Stimulated activated naive CD8-positive, alpha-beta T cell treated with anti-CD3 and anti-CD28 coated beads, Interleukin-15, Interleukin-2, amounts not matched to agents 100 ng/mL and 50 ng/mL, for 24 hours (primary cell): ENCODE measurements around the gene CDHR3.
"Not testable (repeated sequence)": the region's sequence is repeated elsewhere in the genome, so short reads cannot be mapped to it uniquely, and the experiment has no call there.

ENCODE experiments used
- H3K27ac Mint-ChIP-seq: one replicate; pipeline ENCODE4 v1.8.0; 2021; ENCODE audit warnings: mild to moderate bottlenecking, mixed read lengths
- H3K27me3 Mint-ChIP-seq: one replicate; pipeline ENCODE4 v1.8.0; 2021; ENCODE audit warnings: mixed read lengths
- H3K36me3 Mint-ChIP-seq: one replicate; pipeline ENCODE4 v1.8.0; 2021; ENCODE audit warnings: low read depth, mixed read lengths
- H3K4me1 Mint-ChIP-seq: one replicate; pipeline ENCODE4 v1.8.0; 2021; ENCODE audit warnings: low read depth, mixed read lengths
- H3K4me3 Mint-ChIP-seq: one replicate; pipeline ENCODE4 v1.8.0; 2021; ENCODE audit warnings: mild to moderate bottlenecking, mixed read lengths
- H3K9me3 Mint-ChIP-seq: one replicate; pipeline ENCODE4 v1.8.0; 2021; ENCODE audit warnings: mixed read lengths

The CDHR3 gene

DNA sequence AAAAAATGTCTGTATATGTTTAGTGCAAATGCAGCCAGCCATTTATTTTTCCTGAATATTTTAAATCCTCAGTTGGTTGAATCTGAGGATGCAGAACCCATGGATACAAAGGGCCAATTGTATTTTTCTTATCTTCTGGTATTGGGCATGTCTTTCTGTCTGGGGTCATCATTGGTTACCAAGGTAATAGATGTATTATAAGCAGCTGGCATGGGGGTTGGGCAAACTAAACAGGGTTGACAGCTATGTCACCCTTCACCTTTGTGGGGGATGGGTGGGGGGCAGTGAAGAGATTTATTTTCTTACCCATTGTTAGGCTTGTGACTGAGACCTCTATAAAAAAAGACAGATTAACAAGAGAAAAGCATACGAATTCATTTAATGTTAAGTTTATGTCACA lies 38.8 kb downstream of the CDHR3 start:
- H3K9me3 Mint-ChIP-seq: peaks cover 9% of the 10 kb centered on the region
- H3K4me3 Mint-ChIP-seq: no peak overlapping the region
- H3K36me3 Mint-ChIP-seq: peaks cover 4% of the 10 kb centered on the region
- H3K4me1 Mint-ChIP-seq: no peaks in the 10 kb centered on the region
- no peaks in the 10 kb centered on the region for H3K27me3 Mint-ChIP-seq
- H3K27ac Mint-ChIP-seq: no peak overlapping the region

DNA sequence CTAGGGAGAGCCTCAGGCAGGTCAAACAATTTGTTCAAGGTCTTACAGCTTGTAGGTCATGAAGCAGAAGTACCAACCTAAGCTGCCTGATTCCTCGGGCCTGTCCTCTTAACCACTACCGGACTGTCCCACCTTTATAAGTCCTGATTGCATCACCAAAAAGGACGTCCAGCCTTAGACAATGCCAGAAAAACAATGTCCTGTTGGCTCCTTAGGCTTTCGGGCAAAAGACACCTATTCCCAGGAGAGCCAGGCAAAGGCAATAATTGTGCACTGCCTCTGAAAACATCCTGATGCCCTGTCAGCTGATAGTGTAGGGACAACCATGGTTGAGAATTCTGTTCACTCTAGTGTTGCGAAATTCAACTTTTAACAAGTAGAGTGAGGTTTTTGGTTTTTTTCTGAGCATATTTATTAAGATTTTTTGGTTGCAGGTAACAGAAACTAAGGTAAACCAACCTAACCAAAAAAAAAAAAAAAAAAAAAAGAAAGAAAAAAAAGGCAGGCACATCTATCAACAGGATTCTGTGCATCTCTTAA lies 40.5 kb downstream of the CDHR3 start:
- H3K4me1 Mint-ChIP-seq: no peaks in the 10 kb centered on the region
- H3K9me3 Mint-ChIP-seq: peaks cover 23% of the 10 kb centered on the region
- peaks cover 12% of the 10 kb centered on the region for H3K36me3 Mint-ChIP-seq
- H3K4me3 Mint-ChIP-seq: no peak overlapping the region
- no peak overlapping the region for H3K27ac Mint-ChIP-seq
- no peaks in the 10 kb centered on the region for H3K27me3 Mint-ChIP-seq

DNA sequence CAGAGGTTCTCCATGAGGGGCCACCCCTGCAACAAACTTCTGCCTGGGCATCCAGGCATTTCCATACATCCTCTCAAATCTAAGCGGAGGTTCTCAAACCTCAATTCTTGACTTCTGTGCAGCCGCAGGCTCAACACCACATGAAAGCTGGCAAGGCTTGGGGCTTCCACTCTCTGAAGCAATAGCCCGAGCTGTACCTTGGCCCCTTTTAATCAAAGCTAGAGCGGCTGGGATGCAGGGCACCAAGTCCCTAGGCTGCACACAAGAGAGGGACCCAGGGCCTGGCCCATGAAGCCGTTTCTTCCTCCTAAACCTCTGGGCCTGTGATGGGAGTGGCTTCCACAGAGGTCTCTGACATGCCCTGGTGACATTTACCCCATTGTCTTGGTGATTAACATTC lies 43.8 kb downstream of the CDHR3 start:
- H3K27ac Mint-ChIP-seq: no peak overlapping the region
- no peak overlapping the region for H3K4me3 Mint-ChIP-seq
- no peaks in the 10 kb centered on the region for H3K27me3 Mint-ChIP-seq
- peaks cover 25% of the 10 kb centered on the region for H3K9me3 Mint-ChIP-seq
- H3K36me3 Mint-ChIP-seq: peaks cover 12% of the 10 kb centered on the region
- peaks cover 10% of the 10 kb centered on the region for H3K4me1 Mint-ChIP-seq

DNA sequence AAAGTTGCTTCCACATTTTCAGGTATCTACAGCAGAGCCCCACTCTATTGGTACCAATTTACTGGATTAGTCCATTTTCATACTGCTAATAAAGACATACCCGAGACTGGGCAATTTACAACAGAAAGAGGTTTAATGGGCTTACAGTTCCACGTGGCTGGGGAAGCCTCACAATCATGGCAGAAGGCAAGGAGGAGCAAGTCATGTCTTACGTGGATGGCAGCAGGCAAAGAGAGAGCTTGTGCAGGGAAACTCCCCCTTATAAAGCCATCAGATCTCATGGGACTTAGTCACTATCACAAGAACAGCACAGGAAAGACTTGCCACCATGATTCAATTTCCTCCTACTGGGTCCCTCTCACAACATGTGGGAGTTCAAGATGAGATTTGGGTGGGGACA lies 44.7 kb downstream of the CDHR3 start:
- Mint-ChIP-seq H3K36me3 (peaks cover 12% of the 10 kb centered on the region), H3K4me1 (peaks cover 16% of the 10 kb centered on the region), H3K9me3 (peaks cover 25% of the 10 kb centered on the region)
- not testable (repeated sequence) for H3K27me3 Mint-ChIP-seq, H3K4me3 Mint-ChIP-seq, H3K27ac Mint-ChIP-seq

DNA sequence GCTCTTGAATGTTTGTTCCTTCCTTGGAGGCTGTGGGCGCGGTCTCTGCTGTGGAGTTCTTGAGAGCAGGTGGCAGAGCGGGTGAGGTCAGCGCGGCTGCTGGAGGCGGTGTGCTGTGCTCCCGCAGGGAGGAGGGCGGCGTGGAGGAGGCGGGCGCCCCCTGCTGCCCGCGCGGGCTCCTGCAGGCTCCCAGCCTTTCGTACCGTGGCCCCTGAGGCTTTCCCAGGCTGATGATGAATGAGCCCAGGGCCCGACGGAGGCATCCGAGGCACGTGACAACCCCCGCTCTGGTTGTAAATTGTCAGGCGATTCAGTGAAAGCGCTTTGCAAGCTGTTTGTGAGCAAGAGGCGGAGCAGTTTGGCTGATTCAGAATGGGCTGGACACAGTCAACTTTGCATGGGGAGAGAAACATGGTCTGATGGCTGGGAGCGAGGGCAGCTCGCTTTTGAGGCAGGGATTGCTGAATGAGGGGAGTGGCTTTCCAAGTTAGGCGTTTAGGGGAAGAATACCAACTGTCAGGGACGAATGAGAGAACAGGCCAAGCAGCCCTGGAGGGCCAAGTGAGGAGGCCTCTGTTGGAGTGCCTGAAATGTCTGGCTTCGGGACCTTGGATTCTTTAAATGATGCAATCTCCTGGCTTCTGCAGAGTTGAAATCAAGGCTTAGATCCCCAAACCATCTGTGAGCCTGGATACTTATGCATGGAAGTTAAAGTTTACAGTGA lies 46.6 kb downstream of the CDHR3 start:
- Mint-ChIP-seq H3K4me1 (peaks cover 18% of the 10 kb centered on the region), H3K36me3 (peaks cover 12% of the 10 kb centered on the region), H3K27me3 (no peaks in the 10 kb centered on the region), H3K9me3 (peaks cover 25% of the 10 kb centered on the region), H3K4me3 (no peak overlapping the region), H3K27ac (peak overlapping the region; percentile 32)

DNA sequence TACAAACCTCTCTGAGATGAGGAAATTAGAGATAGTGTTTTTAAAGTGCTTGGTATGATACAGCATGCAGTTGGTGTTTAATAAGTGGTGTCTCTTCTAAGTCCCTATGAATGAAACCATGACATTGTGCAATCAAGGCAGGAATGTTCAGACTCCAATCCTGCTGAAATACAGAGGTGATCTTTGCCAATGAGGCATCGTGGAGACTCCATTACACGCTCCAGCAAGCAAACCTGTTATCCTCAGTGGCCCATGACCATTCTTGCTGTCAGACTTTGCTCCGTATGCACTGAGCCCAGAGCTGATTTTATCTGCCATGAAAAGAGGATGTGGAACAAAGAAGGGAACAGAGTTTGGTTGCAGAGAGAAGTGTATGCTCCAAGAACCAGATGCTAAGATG lies 47.3 kb downstream of the CDHR3 start:
- peaks cover 25% of the 10 kb centered on the region for H3K9me3 Mint-ChIP-seq
- no peak overlapping the region for H3K27ac Mint-ChIP-seq
- no peaks in the 10 kb centered on the region for H3K27me3 Mint-ChIP-seq
- no peak overlapping the region for H3K4me3 Mint-ChIP-seq
- H3K4me1 Mint-ChIP-seq: peaks cover 24% of the 10 kb centered on the region
- peaks cover 12% of the 10 kb centered on the region for H3K36me3 Mint-ChIP-seq

DNA sequence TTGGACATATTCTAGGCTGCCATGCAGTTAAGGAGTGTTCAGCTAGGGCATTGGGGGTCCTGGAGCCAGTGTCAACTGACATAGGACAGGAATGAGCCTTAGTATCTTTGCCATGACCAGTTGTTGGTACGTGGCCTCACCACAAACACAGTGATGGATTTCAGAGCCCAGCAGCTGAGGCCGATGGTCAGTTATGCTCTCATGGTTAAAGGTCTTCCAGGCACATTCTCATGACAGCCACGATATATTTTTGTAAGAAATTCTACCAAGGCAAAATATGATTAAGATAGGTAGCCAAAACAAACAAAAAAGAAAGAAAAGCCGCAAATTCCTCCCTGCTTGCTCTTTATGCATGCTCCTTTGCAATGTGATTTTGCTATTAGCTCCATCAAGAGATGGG lies 47.8 kb downstream of the CDHR3 start:
- Mint-ChIP-seq H3K36me3 (peaks cover 9% of the 10 kb centered on the region), H3K27me3 (no peaks in the 10 kb centered on the region), H3K4me3 (no peak overlapping the region), H3K4me1 (peaks cover 29% of the 10 kb centered on the region), H3K9me3 (peaks cover 22% of the 10 kb centered on the region), H3K27ac (no peak overlapping the region)

DNA sequence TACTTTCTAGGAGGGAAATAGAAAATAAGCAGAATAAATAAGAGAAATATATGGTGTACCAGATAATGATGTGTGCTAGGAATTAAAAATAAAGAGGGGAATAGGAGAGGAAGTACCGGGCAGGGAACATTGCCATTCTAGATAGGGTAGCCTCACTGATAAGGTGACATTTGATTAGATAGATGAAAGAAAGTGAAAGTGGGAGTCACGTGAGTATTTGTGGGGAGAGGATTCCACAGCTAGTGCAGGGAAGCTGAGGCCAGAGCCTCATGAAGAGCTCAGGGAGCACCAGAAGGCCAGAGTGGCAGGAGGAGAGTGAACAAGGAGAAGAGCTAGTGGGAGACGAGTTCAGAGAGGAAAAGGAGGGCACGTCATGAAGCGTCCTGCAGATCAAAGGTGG lies 49.1 kb downstream of the CDHR3 start:
- Mint-ChIP-seq H3K36me3 (peaks cover 7% of the 10 kb centered on the region), H3K4me3 (no peak overlapping the region), H3K9me3 (peaks cover 16% of the 10 kb centered on the region), H3K27ac (no peak overlapping the region), H3K27me3 (no peaks in the 10 kb centered on the region), H3K4me1 (peaks cover 29% of the 10 kb centered on the region)

DNA sequence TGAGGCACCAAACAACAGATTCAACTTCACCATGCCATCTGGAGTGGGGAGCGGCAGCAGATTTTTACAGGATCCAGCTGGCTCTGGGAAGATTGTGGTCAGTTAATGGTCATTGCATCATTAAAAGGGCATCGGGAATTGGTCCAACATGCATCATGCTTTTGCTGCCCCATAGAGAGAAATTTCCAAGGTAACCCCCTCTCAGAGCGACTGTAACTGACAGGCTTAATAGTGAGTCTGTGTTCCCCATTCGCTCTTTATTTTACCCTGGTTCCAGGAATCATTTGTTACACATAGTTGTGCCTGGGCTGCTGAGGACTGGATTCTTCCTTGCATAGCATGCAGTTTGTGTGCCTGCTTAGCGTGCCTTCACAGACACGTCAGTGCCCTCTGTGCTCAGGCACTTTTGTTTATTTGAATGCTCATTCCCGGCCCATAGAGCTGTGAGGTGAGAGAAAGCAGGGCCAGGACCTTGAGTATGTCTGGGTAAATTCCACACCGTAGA lies 49.9 kb downstream of the CDHR3 start:
- H3K4me3 Mint-ChIP-seq: no peak overlapping the region
- H3K27ac Mint-ChIP-seq: no peak overlapping the region
- H3K36me3 Mint-ChIP-seq: no peaks in the 10 kb centered on the region
- H3K27me3 Mint-ChIP-seq: no peaks in the 10 kb centered on the region
- peaks cover 29% of the 10 kb centered on the region for H3K4me1 Mint-ChIP-seq
- H3K9me3 Mint-ChIP-seq: peaks cover 8% of the 10 kb centered on the region

DNA sequence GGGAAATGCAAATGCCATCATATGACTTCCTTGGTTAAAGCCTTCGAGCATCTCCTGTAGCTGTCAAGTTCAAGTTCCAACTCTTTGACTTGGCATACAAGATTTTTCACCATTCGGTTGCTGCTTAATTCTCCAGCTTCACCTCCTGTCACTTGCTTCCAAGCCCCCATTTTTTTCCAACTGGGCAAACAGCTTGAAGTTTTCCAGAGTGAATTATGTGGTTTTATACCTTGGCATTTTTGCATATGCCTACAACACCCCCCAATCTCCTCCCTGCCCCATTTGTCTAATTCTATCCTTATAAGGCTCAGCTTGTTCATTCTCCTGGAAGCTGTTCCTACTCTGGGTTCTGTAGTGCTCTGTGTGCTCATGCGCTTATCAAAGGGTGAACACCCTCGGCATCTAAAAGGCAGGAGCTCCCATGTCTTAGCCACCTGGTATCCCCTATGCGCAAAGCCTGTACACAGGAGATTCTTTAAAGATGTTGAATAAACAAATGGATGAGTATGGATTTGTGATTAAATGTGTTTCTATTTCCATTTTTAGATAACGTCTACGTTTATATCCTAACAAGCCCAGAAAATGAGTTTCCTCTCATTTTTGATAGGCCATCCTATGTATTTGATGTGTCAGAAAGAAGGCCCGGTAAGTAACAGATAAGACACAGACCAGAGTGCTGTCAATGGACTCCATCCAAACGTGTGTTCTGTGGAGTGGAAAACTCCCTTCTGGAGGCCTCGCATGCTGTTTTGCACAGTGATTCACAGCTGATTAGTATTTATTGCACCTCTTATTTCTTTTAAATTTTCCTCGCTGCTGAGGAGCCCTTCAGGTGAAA lies 52.5 kb downstream of the CDHR3 start:
- Mint-ChIP-seq H3K9me3 (no peaks in the 10 kb centered on the region), H3K4me3 (no peak overlapping the region), H3K27me3 (no peaks in the 10 kb centered on the region), H3K36me3 (no peaks in the 10 kb centered on the region), H3K4me1 (peaks cover 25% of the 10 kb centered on the region), H3K27ac (no peak overlapping the region)

DNA sequence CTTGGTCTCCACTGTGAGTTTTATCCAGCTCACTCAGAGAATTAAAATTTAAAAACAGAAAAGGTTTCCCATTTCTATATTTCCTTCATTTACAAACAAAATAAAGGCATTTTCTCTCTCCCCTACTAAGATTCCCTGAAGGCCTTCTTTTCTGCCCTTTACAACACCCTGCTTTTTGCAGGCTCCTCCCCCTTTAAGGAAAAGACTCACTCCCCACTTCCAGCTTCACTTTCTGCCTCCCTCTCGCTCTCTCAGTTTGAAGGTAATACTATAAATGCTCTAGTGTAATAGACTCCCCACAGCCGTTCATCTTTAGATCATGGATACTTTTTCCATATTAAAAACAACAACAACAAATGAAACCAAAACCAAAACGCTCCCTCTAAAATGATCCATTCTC lies 53.3 kb downstream of the CDHR3 start:
- Mint-ChIP-seq H3K4me1 (peaks cover 32% of the 10 kb centered on the region), H3K27ac (no peak overlapping the region), H3K36me3 (no peaks in the 10 kb centered on the region), H3K27me3 (no peaks in the 10 kb centered on the region), H3K9me3 (no peaks in the 10 kb centered on the region), H3K4me3 (no peak overlapping the region)

DNA sequence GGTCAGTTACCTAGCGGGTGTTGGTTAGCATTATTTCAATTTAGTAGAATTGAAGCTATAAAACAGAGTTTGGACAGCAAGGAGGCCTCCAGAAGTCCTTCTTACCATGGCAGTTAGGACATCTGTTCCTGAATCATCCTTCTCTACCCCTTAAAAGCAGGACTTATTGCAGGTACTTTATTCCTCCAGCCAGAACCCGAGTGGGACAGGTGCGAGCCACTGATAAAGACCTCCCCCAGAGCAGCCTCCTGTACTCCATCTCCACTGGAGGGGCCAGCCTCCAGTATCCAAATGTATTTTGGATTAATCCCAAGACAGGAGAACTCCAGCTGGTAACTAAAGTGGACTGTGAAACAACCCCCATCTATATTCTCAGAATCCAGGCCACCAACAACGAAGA lies 54.6 kb downstream of the CDHR3 start:
- no peak overlapping the region for H3K4me3 Mint-ChIP-seq
- H3K4me1 Mint-ChIP-seq: peaks cover 40% of the 10 kb centered on the region
- H3K27me3 Mint-ChIP-seq: no peaks in the 10 kb centered on the region
- H3K9me3 Mint-ChIP-seq: no peaks in the 10 kb centered on the region
- no peaks in the 10 kb centered on the region for H3K36me3 Mint-ChIP-seq
- no peak overlapping the region for H3K27ac Mint-ChIP-seq

DNA sequence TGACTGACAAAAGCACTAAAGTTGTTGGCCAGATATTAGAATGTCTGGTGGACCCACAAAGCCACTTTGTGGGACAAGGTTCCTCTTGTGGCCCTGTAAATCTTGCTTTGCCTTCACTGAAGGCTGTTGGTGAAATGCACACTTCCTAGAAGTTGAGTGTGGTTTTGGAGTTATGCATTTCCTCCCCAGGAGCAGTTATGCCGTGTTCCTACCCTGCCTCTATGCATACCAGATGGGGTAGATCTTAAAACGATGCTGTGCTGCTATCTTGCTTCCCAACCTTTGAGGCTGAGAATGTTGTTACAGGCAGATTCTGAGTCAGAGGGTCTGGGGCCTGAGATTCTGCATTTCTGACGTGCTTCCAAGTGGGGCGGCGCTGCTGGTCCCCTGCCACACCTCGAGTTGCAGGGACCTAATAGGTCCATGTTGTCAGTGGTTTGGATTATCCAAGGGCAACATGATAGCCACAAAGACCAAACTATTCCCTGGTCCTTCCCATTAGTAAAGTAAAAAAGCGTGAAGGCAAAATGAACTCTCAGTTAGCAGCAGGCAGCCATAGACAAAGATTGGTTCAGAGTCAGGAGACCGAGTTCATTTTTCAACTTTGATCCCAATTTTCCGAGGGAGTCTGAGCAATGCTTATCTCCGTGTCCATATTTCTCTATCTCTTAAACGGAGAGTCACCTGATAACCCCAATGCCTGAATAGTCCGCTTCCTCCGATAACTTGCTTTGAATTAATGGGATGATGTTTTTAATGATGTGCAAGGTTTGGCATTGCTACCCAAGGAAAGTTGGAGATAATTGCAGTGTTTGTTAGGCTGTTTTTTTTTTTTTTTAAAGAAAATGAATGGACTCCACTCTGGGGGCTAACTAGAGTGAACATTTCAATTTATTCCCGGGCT lies 55.8 kb downstream of the CDHR3 start:
- H3K4me1 Mint-ChIP-seq: peaks cover 51% of the 10 kb centered on the region

DNA sequence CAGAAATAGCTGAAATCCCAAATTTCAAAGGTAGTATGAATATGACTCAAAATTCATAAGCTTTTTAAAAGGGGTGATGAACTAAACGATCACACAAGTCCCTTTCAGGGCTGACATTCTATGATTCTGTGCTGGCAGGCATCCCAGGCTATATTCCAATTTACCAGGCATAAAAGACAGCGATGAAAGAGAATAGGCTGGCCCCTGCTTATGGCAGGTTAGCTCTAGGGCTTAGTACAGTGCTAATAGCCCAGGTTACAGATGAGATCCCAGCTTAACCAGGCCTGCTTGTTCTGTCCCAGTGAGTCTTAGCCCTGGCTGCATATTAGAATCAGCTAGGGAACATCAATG lies 56.4 kb downstream of the CDHR3 start:
- H3K4me3 Mint-ChIP-seq: no peak overlapping the region
- peaks cover 6% of the 10 kb centered on the region for H3K27me3 Mint-ChIP-seq
- no peaks in the 10 kb centered on the region for H3K36me3 Mint-ChIP-seq
- H3K27ac Mint-ChIP-seq: no peak overlapping the region
- H3K9me3 Mint-ChIP-seq: no peaks in the 10 kb centered on the region
- H3K4me1 Mint-ChIP-seq: peaks cover 58% of the 10 kb centered on the region

More for the DNA sequence above, 55.8 kb downstream of the CDHR3 start:
- Mint-ChIP-seq H3K9me3 (no peaks in the 10 kb centered on the region), H3K4me3 (no peak overlapping the region), H3K27ac (no peak overlapping the region), H3K36me3 (no peaks in the 10 kb centered on the region), H3K27me3 (peaks cover under 1% of the 10 kb centered on the region)
